Gastroesophageal sphincter (tissue), 3 donors: ENCODE measurements around the gene MCTP1.

Experiments used
- POLR2AphosphoS5 ChIP-seq: sonication (generic); formaldehyde crosslinking; IDR thresholded peaks from one replicate; pipeline ENCODE4 v1.6.1; 2017; ENCODE audit warnings: antibody characterized with exemption
- TF ChIP-seq, protein P1 (sequence below), 4 experiments: fragments of 200-600 bp in 2 of 4; fragments of 450-650 bp in 2 of 4; sonication (generic) in 1 of 4; IDR thresholded peaks; one replicate each; pipeline ENCODE4 v1.5.1; 2017 to 2019; ENCODE audit warnings: antibody characterized with exemption in 4 of 4, mild to moderate bottlenecking in 2 of 4, moderate library complexity in 2 of 4

DNA sequence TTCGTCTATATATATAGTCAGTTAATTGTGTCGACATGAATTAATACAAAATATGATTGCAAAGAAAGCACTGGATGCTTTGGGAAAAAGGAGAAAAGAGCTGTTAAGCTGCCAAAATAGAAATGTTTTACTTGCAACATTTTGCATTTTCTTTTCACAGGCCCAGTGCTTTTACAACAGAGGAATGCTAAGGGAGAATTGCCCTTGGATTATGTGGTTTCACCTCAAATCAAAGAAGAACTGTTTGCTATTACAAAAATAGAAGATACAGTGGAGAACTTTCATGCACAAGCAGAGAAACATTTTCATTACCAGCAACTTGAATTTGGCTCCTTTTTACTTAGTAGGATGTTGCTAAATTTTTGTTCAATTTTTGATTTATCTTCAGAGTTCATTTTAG, 590.2 kb downstream of the MCTP1 start:
- TF ChIP-seq, protein P1, sequence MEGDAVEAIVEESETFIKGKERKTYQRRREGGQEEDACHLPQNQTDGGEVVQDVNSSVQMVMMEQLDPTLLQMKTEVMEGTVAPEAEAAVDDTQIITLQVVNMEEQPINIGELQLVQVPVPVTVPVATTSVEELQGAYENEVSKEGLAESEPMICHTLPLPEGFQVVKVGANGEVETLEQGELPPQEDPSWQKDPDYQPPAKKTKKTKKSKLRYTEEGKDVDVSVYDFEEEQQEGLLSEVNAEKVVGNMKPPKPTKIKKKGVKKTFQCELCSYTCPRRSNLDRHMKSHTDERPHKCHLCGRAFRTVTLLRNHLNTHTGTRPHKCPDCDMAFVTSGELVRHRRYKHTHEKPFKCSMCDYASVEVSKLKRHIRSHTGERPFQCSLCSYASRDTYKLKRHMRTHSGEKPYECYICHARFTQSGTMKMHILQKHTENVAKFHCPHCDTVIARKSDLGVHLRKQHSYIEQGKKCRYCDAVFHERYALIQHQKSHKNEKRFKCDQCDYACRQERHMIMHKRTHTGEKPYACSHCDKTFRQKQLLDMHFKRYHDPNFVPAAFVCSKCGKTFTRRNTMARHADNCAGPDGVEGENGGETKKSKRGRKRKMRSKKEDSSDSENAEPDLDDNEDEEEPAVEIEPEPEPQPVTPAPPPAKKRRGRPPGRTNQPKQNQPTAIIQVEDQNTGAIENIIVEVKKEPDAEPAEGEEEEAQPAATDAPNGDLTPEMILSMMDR (IDR thresholded peaks at IDR 0.05), result no peak
- TF ChIP-seq POLR2AphosphoS5, result no peak
